Measurements from ENCODE around the gene CACNA1G.

- TF ChIP-seq CTCF (IDR thresholded peaks at IDR 0.05; ENCODE audit: insufficient read depth, low read depth, low read length) (no peak), EZH2 (IDR thresholded peaks at IDR 0.05; ENCODE audit: insufficient read depth, low read length) (no peak)
Measured at GRCh38 chr17:50531428-50532025, 29.0 kb upstream of the CACNA1G start.
